HG03097 (cell line): ENCODE measurements around the gene PMEL.
A peak's percentile ranks its signal among the peaks of the same experiment; 100 is the strongest.

Experiments
- ATAC-seq: cut with Tn5 transposase; IDR thresholded peaks from one replicate; pipeline ENCODE4 v1.9.1; 2021; ENCODE audit not compliant: unreplicated experiment, low FRiP score

PMEL gene

GRCh38 chr12:55946553-55946952 lies 19.3 kb downstream of the PMEL start:
- ATAC-seq: no peak

GRCh38 chr12:55942577-55943136 lies 23.2 kb downstream of the PMEL start:
- no peak for ATAC-seq

GRCh38 chr12:55942055-55942454 lies 23.8 kb downstream of the PMEL start:
- ATAC-seq: no peak

DNA sequence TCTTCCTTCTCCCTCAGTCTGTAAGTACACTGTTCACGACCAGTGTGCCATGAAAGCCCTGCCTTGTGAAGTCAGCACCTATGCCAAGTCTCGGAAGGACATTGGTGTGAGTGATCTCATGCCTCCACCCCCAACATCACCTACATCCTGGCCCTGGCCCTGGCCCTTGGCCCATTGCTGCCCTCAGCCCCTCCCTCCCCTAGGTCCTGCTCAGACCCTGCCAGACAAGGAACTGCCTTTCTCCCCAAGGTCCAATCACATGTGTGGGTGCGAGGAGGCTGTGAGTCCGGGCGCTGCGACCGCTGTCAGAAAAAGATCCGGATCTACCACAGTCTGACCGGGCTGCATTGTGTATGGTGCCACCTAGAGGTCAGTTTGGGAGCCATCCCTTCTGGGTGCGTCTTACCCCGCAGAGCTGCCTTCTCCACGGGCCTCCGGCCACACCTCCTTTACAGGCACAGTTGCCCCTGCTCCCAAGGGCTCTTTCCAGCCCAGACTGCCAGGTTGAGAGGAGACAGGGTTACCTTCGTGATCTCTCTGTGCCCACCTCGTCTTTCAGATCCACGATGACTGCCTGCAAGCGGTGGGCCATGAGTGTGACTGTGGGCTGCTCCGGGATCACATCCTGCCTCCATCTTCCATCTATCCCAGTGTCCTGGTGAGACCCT lies 25.6 kb downstream of the PMEL start:
- ATAC-seq: peak; percentile 71

- ATAC-seq: no peak
Observed at GRCh38 chr12:55938826-55939501, 26.9 kb downstream of the PMEL start.

DNA sequence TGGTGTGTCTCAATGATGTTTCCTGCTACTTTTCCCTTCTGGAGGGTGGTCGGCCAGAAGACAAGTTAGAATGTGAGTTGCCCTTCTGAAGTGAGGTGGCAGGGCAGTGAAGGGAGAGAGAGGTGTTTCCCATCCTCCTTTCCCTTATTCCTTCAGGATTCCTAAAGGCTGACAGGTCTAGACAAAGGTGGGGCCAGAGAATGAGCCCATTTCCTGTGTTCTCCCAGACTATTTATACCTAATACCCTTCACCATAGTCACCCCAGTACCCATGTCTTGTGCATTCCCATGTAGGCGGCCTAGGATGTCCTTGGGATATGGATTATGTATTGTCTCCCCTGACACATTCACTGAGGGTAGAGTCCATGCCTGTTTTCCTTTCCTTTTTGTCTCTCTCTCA lies 27.9 kb downstream of the PMEL start:
- no peak for ATAC-seq

DNA sequence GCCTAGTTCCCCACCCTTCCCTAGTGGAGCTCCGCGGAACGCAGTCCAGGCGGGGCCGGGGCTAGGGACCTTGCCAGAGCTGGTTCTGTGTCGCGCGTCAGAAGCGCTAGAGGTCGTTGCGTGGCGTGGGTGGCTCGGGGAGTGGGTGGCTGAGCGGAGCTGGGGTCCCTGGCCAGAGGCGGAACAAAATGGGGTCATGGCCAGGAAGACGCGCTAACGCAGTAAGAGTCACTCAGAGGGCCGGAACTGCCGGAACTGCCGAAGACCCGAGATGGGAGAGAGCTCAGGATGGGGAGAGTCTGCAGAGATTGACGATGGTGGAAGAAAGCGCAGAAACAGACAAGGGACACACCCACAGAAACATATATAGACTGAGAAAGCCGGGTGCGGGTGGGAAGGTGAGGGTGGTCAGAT lies 30.1 kb downstream of the PMEL start:
- ATAC-seq: no peak

- no peak for ATAC-seq
Observed at GRCh38 chr12:55934773-55935172, 31.1 kb downstream of the PMEL start.

GRCh38 chr12:55933799-55934742 lies 31.8 kb downstream of the PMEL start:
- no peak for ATAC-seq

DNA sequence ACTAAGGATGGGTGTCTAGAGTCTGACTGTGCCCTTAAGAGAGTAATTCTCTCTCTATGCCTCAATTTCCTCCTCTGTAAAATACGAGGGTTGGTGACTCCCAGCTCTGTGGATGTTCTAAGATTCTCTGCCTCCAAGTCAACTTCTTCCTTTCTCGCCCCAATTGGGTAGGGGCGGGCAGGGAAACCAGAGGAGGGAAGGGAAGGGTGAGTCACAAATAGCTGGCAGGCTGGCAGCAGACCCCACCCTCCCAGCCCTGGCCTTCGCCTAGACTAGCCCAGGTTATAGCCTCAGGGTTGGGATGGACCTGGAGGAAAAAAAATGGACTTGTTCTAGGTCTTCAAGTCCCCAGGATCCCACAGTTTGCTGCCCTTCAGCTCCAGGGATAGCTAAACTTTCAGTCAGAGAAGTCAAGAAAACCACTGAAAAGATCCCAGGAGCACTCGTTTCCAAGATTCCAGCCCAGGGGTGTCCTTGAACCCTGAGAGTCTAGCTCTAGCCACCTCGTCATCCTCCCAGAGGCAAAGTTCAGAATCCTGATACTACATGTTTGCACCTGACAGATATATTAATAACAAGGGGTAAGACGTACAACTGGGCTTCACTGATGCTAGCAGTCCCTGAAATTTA lies 32.6 kb downstream of the PMEL start:
- no peak for ATAC-seq

DNA sequence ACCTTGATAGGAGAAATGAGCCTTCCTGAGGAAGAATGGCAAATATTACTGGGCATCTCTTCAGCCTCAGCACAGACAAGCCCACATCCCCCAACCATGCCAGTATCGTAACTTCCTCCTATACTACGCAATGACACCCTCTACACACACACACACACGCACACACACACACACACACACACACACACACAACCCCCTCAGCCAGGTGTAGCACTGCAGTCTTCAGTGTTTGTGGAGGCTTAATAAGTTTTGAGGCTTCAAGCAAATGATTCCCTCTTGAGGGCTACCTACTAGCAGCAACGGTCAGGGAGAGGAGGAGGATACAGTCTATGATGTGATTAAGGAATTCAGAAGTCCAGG lies 33.3 kb downstream of the PMEL start:
- ATAC-seq: no peak

DNA sequence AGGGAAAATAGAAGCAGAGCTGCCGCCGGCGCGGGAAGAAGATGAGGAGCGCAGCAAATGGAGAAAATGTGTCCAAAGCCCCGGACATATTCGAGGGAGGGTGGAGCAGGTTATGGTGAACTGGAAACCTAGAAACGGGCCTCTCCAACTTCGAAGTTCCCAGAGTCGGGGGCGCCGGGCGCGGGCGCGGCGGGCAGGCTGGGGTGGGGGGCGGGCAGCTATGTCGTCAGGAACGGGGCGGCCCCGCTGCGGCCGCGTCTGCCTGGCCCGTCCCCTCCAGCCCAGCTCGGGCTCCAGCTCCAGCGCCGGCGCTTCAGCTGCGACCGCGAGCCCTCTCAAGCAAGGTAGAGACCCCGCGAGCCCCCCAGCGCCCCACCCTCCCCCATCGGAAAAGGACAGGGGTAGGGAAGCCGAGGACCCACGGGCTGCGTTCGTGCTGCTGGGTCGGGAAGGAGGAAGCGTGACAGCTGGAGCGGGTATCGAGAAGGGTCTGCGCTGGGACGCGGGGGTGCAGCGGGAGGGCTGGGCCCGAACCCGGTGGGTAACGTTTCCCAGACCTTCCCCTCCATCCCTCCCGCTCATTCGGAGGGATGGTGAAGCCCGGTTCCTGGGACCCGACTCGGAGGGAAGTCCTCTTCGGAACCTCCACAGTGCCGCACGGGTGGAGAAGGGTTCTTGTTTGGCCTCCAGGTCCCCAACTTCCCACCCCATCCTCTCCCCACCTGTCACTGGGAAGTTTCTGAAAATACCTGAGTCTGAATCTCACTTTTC lies 33.9 kb downstream of the PMEL start:
- ATAC-seq: no peak

- no peak for ATAC-seq
Observed at GRCh38 chr12:55931317-55931779, 34.5 kb downstream of the PMEL start.

DNA sequence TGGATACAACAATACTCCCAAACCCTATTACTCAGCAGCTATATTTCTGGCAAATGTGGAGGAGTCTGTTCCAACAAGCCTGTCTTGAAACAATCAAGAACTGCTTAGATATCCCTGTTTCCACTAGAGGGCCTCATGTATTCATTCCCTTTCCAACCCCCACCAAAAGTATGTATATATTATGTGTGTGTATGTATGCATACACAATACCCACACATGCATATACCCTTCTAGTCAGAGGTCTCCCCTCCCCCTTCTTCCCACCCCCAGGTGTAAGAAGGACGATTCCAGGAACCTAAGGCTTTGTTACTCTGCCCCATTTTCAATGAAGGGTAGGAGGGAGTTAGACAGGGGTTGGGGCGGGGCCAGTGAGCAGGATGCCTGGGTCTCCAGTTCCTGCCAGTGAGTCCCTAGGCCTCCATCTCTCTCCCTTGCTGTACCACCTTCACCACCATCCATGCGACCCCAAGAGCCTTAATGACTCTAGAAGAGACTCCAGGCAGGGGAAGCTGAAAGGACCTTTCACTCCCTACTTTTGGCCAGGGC lies 35.0 kb downstream of the PMEL start, which contains the start of gene DGKA:
TSS of gene DGKA (plus strand) at position 392 of the 546 bp plus-strand sequence. CDS start 5,342 bp downstream, outside the sequence.
- ATAC-seq: no peak

GRCh38 chr12:55929306-55929791 lies 36.5 kb downstream of the PMEL start:
- peak; percentile 32 for ATAC-seq

DNA sequence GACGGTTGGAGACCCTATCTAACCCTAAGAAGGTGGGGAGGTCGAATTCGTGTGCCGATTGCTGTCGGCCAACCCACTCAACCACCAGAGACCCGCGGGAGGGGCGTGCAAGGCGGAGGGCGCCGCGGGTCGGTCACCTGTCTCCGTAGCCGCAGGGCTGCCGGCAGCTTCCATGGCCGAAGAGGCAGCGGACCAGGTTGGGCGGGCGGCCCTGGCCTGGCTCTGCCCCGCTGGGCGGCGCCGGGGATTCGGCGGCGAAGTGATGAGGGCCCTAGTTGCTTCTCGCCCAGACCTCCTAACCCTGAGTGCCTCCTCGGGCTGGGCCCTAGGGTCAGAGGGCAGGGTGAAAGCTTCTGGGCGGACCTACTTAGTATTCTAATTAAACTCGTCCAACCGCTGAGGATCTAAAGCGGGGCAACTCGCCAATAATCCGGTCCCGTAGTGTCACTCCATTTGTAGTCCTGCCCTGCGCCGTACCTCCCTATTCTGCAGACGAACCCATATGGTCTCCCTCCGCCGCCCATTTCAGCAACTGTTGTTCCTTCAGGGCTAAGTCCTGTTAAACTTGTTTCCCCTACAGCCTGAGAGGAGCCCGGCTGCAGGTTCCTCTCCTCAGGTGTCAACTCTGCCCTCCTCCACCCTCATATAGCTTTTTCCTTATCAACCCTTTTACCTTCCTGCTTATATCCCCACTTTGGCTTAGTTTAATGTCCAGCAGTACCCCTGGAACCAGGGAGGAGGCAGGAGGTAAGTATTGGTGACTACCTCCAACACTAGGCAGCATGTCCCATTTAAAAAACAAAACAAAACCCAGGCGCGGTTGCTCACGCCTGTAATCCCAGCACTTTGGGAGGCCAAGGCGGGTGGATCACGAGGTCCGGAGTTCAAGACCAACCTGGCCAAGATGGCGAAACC lies 38.0 kb downstream of the PMEL start, which contains the start of gene PYM1:
TSS of gene PYM1 (minus strand) at position 307 of the 915 bp plus-strand sequence. CDS start at position 174, 133 bp downstream.
- ATAC-seq: peak; percentile 28

DNA sequence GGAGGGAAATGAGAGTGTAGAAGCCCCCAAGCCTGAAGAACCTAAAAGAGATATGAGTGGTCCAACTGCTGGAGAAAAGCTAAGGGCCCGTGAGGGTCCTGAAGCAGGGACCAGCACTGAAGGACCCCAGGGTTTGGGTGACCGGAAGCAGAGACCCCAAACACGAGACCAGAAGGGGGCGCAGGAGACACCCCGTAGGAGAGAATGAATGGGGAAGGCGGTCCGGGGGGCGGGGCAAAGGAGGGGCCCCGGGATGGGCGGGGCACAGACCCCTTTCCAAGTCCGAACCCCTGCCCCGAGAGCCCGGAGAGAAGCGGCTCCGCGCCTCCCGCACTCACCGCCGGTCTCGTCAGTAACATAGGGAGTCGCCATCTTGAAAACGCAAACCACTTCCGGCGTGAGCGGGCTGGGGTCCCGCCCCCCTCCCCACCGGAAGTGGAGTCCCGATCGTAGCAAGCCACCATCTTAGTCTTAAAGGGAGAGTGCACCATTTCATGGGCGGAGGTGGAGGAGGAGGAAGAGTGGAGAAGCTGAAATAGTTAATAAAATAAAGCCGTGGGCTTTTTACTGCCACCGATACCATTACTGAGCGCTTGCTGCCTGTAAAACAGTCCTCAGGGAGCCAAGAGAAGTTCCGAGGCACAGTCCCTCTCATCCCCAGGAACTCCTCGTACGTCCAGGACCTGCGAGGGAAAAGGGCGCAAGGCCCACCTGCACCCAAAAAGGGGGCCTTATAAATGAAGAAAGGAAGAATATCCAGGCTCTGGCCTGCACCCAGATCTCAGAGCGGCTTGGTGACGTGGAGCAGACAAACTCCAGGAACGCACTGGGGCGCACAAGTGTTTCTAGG lies 38.9 kb downstream of the PMEL start:
- ATAC-seq: peak; percentile 41
